Measurements from ENCODE around the gene IL18R1.

DNA sequence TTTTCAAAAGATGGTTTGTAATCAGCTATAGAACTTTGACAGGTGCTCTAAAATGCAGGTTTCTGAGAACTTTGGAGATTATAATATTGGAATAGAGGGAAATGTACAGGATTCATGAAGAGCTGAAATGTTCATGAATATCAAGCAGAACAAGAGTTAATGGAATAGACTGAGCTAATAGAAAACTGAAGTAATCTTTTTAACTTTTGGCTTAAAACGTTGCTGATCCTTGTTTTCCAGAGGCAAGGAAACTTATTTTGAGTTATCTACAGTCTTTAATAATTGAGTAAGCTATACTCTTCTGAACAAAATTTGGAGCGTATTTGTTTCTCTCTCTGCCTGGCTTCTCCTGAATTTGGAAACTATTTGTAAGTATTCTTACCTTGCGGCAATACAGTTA lies 56.6 kb downstream of the IL18R1 start:
- TF ChIP-seq EZH2 (IDR thresholded peaks at IDR 0.05) (no peak), POLR2AphosphoS5 (IDR thresholded peaks at IDR 0.05; ENCODE audit: borderline replicate concordance, low read depth, low read length) (no peak)
